KBM-7 (cell line): ENCODE measurements around the gene PACRG.

ENCODE experiments used
- DNase-seq: peaks from one replicate; pipeline ENCODE4 v3.0.0-alpha.2; 2015
- in situ Hi-C: fragments of 300-500 bp; cut with MboI; formaldehyde crosslinking; loops from 2 replicates; pipeline ENCODE4 v1.14.3; 2020; ENCODE audit warnings: low sequenced_read_pairs, low pct_unique_long_range_greater_than_20kb, mixed read lengths

The PACRG gene

GRCh38 chr6:163260911-163261310 lies 533.1 kb downstream of the PACRG start:
- DNase-seq: no peak
- in situ Hi-C loops: no loop called here

GRCh38 chr6:163261361-163261760 lies 533.6 kb downstream of the PACRG start:
- DNase-seq: no peak
- in situ Hi-C loops: no loop called here

- no peak for DNase-seq
- in situ Hi-C loops: no loop called here
Measured at GRCh38 chr6:163262080-163262479, 534.3 kb downstream of the PACRG start.

GRCh38 chr6:163263196-163263595 lies 535.4 kb downstream of the PACRG start:
- in situ Hi-C loops: no loop called here
- no peak for DNase-seq

GRCh38 chr6:163263998-163264661 lies 536.4 kb downstream of the PACRG start:
- in situ Hi-C loops: no loop called here
- no peak for DNase-seq

- in situ Hi-C loops: no loop called here
- DNase-seq: no peak
Measured at GRCh38 chr6:163264662-163265035, 536.9 kb downstream of the PACRG start.

GRCh38 chr6:163281634-163282033 lies 553.9 kb downstream of the PACRG start:
- in situ Hi-C loops: no loop called here
- DNase-seq: no peak

GRCh38 chr6:163282672-163283071 lies 554.9 kb downstream of the PACRG start:
- in situ Hi-C loops: no loop called here
- no peak for DNase-seq

GRCh38 chr6:163284151-163284550 lies 556.4 kb downstream of the PACRG start:
- in situ Hi-C loops: no loop called here
- no peak for DNase-seq

- no peak for DNase-seq
- in situ Hi-C loops: no loop called here
Measured at GRCh38 chr6:163285691-163286090, 557.9 kb downstream of the PACRG start.

- no peak for DNase-seq
- in situ Hi-C loops: no loop called here
Measured at GRCh38 chr6:163287626-163288025, 559.9 kb downstream of the PACRG start.

- DNase-seq: no peak
- in situ Hi-C loops: no loop called here
Measured at GRCh38 chr6:163288066-163288465, 560.3 kb downstream of the PACRG start.

- no peak for DNase-seq
- in situ Hi-C loops: no loop called here
Measured at GRCh38 chr6:163288915-163289314, 561.1 kb downstream of the PACRG start.

- in situ Hi-C loops: no loop called here
- no peak for DNase-seq
Measured at GRCh38 chr6:163289447-163289846, 561.7 kb downstream of the PACRG start.

GRCh38 chr6:163290545-163291274 lies 562.9 kb downstream of the PACRG start:
- in situ Hi-C loops: no loop called here

GRCh38 chr6:163291622-163292021 lies 563.8 kb downstream of the PACRG start:
- in situ Hi-C loops: no loop called here
- no peak for DNase-seq

More at GRCh38 chr6:163290545-163291274, 562.9 kb downstream of the PACRG start:
- DNase-seq: no peak

- DNase-seq: no peak
- in situ Hi-C loops: no loop called here
Measured at GRCh38 chr6:163293286-163293685, 565.5 kb downstream of the PACRG start.

- in situ Hi-C loops: no loop called here
- DNase-seq: no peak
Measured at GRCh38 chr6:163294734-163295133, 567.0 kb downstream of the PACRG start.

GRCh38 chr6:163296835-163297519 lies 569.2 kb downstream of the PACRG start:
- no peak for DNase-seq
- in situ Hi-C loops: no loop called here

- no peak for DNase-seq
- in situ Hi-C loops: no loop called here
Measured at GRCh38 chr6:163298079-163298830, 570.5 kb downstream of the PACRG start.
